Measurements from ENCODE around the gene LRRC51.

Gene LRRC51

GRCh38 chr11:72112978-72113808, 32.5 kb downstream of the LRRC51 start:
- Histone ChIP-seq H3K9me3 (ENCODE audit: insufficient read depth, low read depth, low read length) (no peaks in the 10 kb centered on the region), H3K4me3 (ENCODE audit: low read length) (peak overlapping the region; percentile 91), H3K27ac (ENCODE audit: low read length) (peak overlapping the region; percentile 99), H3K4me1 (ENCODE audit: insufficient read depth, low read length) (peaks cover 5% of the 10 kb centered on the region; the same call in 1 of the 2 replicates), H3K36me3 (ENCODE audit: insufficient read depth, low read depth, low read length) (peaks cover 10% of the 10 kb centered on the region), H3K9ac (ENCODE audit: low read depth, low read length) (peak overlapping the region; percentile 99), H3K27me3 (ENCODE audit: insufficient read depth, low read length) (peaks cover 38% of the 10 kb centered on the region)

- Histone ChIP-seq H3K9me3 (ENCODE audit: insufficient read depth, low read depth, low read length) (no peaks in the 10 kb centered on the region), H3K27me3 (ENCODE audit: insufficient read depth, low read length) (peaks cover 41% of the 10 kb centered on the region), H3K4me1 (ENCODE audit: insufficient read depth, low read length) (peaks cover 5% of the 10 kb centered on the region; the same call in 1 of the 2 replicates), H3K4me3 (ENCODE audit: low read length) (no peak overlapping the region), H3K27ac (ENCODE audit: low read length) (no peak overlapping the region), H3K36me3 (ENCODE audit: insufficient read depth, low read depth, low read length) (peaks cover 5% of the 10 kb centered on the region), H3K9ac (ENCODE audit: low read depth, low read length) (no peak overlapping the region)
These were observed 33.9 kb downstream of the LRRC51 start for GRCh38 chr11:72114570-72114969.

GRCh38 chr11:72116019-72116755, 35.5 kb downstream of the LRRC51 start:
- Histone ChIP-seq H3K4me3 (ENCODE audit: low read length) (no peak overlapping the region), H3K4me1 (ENCODE audit: insufficient read depth, low read length) (peaks cover 5% of the 10 kb centered on the region; the same call in 1 of the 2 replicates), H3K27ac (ENCODE audit: low read length) (no peak overlapping the region), H3K9ac (ENCODE audit: low read depth, low read length) (no peak overlapping the region), H3K9me3 (ENCODE audit: insufficient read depth, low read depth, low read length) (no peaks in the 10 kb centered on the region), H3K36me3 (ENCODE audit: insufficient read depth, low read depth, low read length) (no peaks in the 10 kb centered on the region), H3K27me3 (ENCODE audit: insufficient read depth, low read length) (peaks cover 41% of the 10 kb centered on the region)

GRCh38 chr11:72119198-72119597, 38.5 kb downstream of the LRRC51 start:
- H3K4me3 ChIP-seq (ENCODE audit: low read length): no peak overlapping the region
- H3K4me1 ChIP-seq (ENCODE audit: insufficient read depth, low read length): no peaks in the 10 kb centered on the region
- H3K36me3 ChIP-seq (ENCODE audit: insufficient read depth, low read depth, low read length): no peaks in the 10 kb centered on the region
- H3K9ac ChIP-seq (ENCODE audit: low read depth, low read length): no peak overlapping the region; the same call in 1 of the 2 replicates
- H3K27ac ChIP-seq (ENCODE audit: low read length): no peak overlapping the region
- H3K9me3 ChIP-seq (ENCODE audit: insufficient read depth, low read depth, low read length): no peaks in the 10 kb centered on the region; the same call in 1 of the 2 replicates
- H3K27me3 ChIP-seq (ENCODE audit: insufficient read depth, low read length): peaks cover 39% of the 10 kb centered on the region

- Histone ChIP-seq H3K27ac (ENCODE audit: low read length) (no peak overlapping the region), H3K36me3 (ENCODE audit: insufficient read depth, low read depth, low read length) (no peaks in the 10 kb centered on the region), H3K9ac (ENCODE audit: low read depth, low read length) (no peak overlapping the region), H3K27me3 (ENCODE audit: insufficient read depth, low read length) (peaks cover 22% of the 10 kb centered on the region; the same call in 1 of the 2 replicates), H3K4me1 (ENCODE audit: insufficient read depth, low read length) (no peaks in the 10 kb centered on the region), H3K4me3 (ENCODE audit: low read length) (no peak overlapping the region), H3K9me3 (ENCODE audit: insufficient read depth, low read depth, low read length) (peaks cover 2% of the 10 kb centered on the region; the same call in 1 of the 2 replicates)
These were observed 40.3 kb downstream of the LRRC51 start for GRCh38 chr11:72120930-72121329.

GRCh38 chr11:72122607-72123006, 42.0 kb downstream of the LRRC51 start:
- H3K4me3 ChIP-seq (ENCODE audit: low read length): no peak overlapping the region
- peaks cover 14% of the 10 kb centered on the region for H3K9me3 ChIP-seq (ENCODE audit: insufficient read depth, low read depth, low read length)
- H3K36me3 ChIP-seq (ENCODE audit: insufficient read depth, low read depth, low read length): no peaks in the 10 kb centered on the region
- H3K4me1 ChIP-seq (ENCODE audit: insufficient read depth, low read length): no peaks in the 10 kb centered on the region
- H3K9ac ChIP-seq (ENCODE audit: low read depth, low read length): no peak overlapping the region
- peaks cover 5% of the 10 kb centered on the region; the same call in 1 of the 2 replicates for H3K27me3 ChIP-seq (ENCODE audit: insufficient read depth, low read length)
- H3K27ac ChIP-seq (ENCODE audit: low read length): no peak overlapping the region

- Histone ChIP-seq H3K36me3 (ENCODE audit: insufficient read depth, low read depth, low read length) (no peaks in the 10 kb centered on the region), H3K4me1 (ENCODE audit: insufficient read depth, low read length) (no peaks in the 10 kb centered on the region), H3K27me3 (ENCODE audit: insufficient read depth, low read length) (peaks cover 4% of the 10 kb centered on the region; the same call in 1 of the 2 replicates), H3K4me3 (ENCODE audit: low read length) (no peak overlapping the region), H3K9me3 (ENCODE audit: insufficient read depth, low read depth, low read length) (peaks cover 20% of the 10 kb centered on the region), H3K9ac (ENCODE audit: low read depth, low read length) (no peak overlapping the region), H3K27ac (ENCODE audit: low read length) (no peak overlapping the region)
These were observed 42.5 kb downstream of the LRRC51 start for GRCh38 chr11:72123117-72123653.

GRCh38 chr11:72124046-72124445, 43.4 kb downstream of the LRRC51 start:
- H3K4me3 ChIP-seq (ENCODE audit: low read length): no peak overlapping the region
- no peaks in the 10 kb centered on the region for H3K4me1 ChIP-seq (ENCODE audit: insufficient read depth, low read length)
- peaks cover 28% of the 10 kb centered on the region for H3K9me3 ChIP-seq (ENCODE audit: insufficient read depth, low read depth, low read length)
- H3K27me3 ChIP-seq (ENCODE audit: insufficient read depth, low read length): peaks cover 4% of the 10 kb centered on the region; the same call in 1 of the 2 replicates
- H3K27ac ChIP-seq (ENCODE audit: low read length): no peak overlapping the region
- no peaks in the 10 kb centered on the region for H3K36me3 ChIP-seq (ENCODE audit: insufficient read depth, low read depth, low read length)
- H3K9ac ChIP-seq (ENCODE audit: low read depth, low read length): no peak overlapping the region

- Histone ChIP-seq H3K4me3 (ENCODE audit: low read length) (no peak overlapping the region), H3K9ac (ENCODE audit: low read depth, low read length) (no peak overlapping the region), H3K27me3 (ENCODE audit: insufficient read depth, low read length) (no peaks in the 10 kb centered on the region), H3K4me1 (ENCODE audit: insufficient read depth, low read length) (no peaks in the 10 kb centered on the region), H3K36me3 (ENCODE audit: insufficient read depth, low read depth, low read length) (no peaks in the 10 kb centered on the region), H3K9me3 (ENCODE audit: insufficient read depth, low read depth, low read length) (peaks cover 41% of the 10 kb centered on the region), H3K27ac (ENCODE audit: low read length) (no peak overlapping the region)
These were observed 45.3 kb downstream of the LRRC51 start for GRCh38 chr11:72125956-72126355.

- H3K9me3 ChIP-seq (ENCODE audit: insufficient read depth, low read depth, low read length): peaks cover 41% of the 10 kb centered on the region
- H3K4me3 ChIP-seq (ENCODE audit: low read length): no peak overlapping the region
- H3K27ac ChIP-seq (ENCODE audit: low read length): no peak overlapping the region
- H3K9ac ChIP-seq (ENCODE audit: low read depth, low read length): no peak overlapping the region
- no peaks in the 10 kb centered on the region for H3K36me3 ChIP-seq (ENCODE audit: insufficient read depth, low read depth, low read length)
- peaks cover 15% of the 10 kb centered on the region for H3K27me3 ChIP-seq (ENCODE audit: insufficient read depth, low read length)
- H3K4me1 ChIP-seq (ENCODE audit: insufficient read depth, low read length): no peaks in the 10 kb centered on the region
These were observed 47.3 kb downstream of the LRRC51 start for GRCh38 chr11:72127923-72128322.

- H3K9ac ChIP-seq (ENCODE audit: low read depth, low read length): no peak overlapping the region
- H3K4me1 ChIP-seq (ENCODE audit: insufficient read depth, low read length): no peaks in the 10 kb centered on the region
- H3K27ac ChIP-seq (ENCODE audit: low read length): no peak overlapping the region
- no peaks in the 10 kb centered on the region for H3K36me3 ChIP-seq (ENCODE audit: insufficient read depth, low read depth, low read length)
- H3K9me3 ChIP-seq (ENCODE audit: insufficient read depth, low read depth, low read length): peaks cover 41% of the 10 kb centered on the region
- no peak overlapping the region for H3K4me3 ChIP-seq (ENCODE audit: low read length)
- H3K27me3 ChIP-seq (ENCODE audit: insufficient read depth, low read length): peaks cover 24% of the 10 kb centered on the region
These were observed 48.7 kb downstream of the LRRC51 start for GRCh38 chr11:72129381-72129780.

All from iPS-20b (cell line).